Limb (tissue), 2 donors: ENCODE results near the gene DNAH7.
A peak's percentile ranks its signal among the peaks of the same experiment; 100 is the strongest.

Experiments
- DNase-seq, 2 donors: peaks; one replicate each; pipeline ENCODE4 v3.0.0-alpha.2; 2016; ENCODE audit errors: extremely low spot score in 2 of 2

DNAH7 gene

DNA sequence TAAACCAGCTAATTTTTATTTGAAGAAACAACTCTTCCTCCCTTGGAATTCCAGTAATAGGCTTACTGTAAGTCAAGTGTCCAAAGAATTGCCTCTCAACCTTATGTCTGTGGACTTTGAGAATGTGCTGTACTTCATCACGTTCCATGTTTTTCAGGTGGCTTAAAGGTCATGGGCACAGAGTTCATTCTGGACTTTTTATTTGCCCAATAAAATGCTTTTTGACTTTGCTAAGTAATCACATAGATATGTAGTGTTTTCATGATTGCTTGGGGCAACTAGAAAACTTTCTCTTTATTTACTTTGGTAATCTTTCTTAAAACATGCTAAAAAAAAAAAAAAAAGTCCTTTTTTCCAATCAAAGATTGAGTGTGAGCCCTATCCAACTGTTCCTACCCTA is 10.4 kb upstream of the DNAH7 start:
- no peak for DNase-seq

DNA sequence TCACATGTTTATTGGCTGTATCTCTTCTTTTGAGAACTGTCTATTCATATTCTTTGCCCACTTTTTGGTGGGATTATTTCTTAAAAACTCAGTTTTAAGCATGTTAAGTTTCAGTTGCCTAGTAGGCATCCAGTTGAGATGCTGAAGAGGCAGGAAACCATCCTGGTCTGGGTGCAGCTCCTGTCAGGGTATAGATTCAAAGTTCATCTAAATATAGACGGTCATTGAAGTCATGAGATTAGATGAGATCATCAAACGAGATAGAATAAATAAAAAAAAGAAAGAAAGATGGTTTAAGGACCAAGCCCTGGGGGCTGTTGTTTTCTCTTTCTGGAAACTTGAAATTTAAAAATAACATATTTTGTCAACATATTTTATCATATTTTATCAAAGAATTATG is 9.2 kb upstream of the DNAH7 start:
- no peak for DNase-seq

- no peak for DNase-seq
Observed at GRCh38 chr2:196076778-196077568, 8.3 kb upstream of the DNAH7 start.

DNA sequence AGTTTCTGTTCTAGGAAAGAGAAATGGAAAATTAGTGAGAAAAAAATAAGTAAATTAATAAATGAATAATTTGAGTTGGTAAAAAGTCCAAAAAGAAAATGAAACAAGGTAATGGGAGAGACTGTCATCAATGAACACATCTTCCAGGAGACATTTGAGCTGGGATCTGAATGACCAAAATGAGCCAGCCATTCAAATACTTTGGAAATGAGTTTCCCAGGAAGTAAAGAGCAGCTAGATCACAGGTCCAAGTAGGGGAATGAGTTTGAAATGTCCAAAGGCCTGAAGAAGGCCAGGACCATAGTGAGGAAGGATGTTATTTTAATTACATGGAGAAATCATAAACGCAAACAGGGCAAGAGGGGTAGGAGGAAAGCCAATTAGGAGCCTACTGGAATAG is 6.6 kb upstream of the DNAH7 start:
- DNase-seq, result no peak

GRCh38 chr2:196074631-196075030 is 6.0 kb upstream of the DNAH7 start:
- no peak for DNase-seq

DNA sequence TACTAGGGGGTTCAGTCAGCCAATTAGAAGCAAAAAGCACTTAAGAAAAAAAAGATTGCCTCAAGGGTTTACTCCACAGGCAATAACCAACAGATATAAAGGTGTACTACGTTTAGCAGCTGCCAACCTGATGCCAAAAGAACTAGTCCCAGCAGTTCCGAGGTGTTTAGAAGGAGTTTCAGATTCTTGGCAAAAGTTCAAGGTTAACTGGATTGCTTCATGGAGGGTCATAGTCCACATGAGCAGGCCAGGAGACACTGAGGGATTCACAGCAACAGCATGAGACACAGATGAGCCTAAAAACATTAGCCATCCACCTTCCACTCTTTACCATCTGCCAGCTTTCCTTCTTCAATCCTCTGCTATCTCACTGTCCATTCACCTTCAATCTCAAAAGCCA is 4.9 kb upstream of the DNAH7 start:
- no peak for DNase-seq

DNA sequence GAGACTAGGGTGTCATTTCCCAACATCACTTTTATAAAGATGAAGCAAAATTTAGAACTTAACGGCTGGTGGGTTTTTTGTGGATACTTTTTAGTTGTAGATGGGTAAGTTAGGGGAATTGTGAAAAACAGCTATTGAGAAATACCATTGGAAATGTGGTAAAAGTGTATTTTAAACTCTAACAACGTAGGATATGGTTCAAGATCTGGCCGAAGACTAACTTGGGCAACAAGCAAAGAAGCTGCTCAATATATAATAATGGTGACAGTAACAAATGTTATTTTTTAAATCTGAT is 1.6 kb downstream of the DNAH7 start:
- DNase-seq, result no peak

DNA sequence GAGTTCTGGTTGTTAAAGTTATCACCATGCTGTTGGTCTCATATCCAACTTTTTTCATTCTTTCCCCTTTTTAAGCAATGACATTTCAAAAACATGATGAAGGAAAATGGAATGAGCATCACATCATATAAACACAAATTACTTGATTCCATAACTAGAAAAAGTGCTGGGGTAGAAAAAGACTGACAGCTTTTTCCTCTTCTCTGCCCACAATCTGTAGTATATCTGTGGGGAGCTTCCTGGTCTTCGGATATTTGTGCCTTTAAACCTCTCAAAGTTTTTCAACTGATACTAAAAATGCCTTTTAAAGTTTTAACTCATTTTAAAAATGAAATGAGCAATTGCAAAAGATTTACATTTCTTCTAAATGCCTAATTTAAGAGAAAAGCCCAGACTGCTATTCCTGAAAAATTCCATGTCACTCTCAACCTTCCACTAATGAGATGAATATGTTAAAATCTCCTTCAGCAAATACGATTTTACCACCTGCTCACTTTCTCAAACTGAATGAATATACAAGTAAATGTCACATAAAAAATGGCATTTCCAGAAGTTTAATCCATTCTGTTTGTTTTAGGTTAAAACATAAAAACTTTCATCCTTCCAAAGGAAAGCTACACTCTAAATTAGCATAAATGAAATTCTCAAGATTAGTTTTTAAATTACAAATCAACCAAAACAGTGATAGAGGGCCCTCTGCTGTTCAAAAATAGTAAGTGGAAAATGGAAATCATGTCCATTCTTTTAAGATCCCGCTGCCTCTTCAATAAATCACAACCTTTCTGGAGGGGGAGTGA is 2.1 kb downstream of the DNAH7 start:
- DNase-seq, result peak in 1 of 2 donors; percentile 20

GRCh38 chr2:196063773-196064172 is 4.9 kb downstream of the DNAH7 start:
- no peak for DNase-seq

DNA sequence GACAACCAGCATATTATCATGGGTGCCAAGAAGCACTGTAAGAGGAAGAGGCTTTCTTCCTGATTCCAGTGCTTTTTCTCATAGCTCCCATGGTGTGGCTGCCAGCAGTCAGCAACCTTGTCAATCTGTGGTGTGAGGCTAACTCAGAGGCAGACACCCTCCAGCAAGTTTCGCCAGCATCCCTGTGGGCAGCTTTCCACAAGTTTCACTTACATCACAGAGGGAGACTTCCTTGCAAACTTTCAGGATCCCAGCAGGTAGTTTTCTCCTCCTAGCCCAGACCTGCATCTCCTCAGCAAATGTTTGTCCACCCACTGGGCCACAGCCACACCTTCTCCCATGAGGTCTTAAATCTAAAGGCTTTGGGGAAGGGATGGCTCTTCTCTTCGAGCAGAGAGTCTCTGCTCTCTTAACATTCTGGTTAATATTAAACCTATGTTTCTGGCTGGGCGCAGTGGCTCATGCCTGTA is 9.1 kb downstream of the DNAH7 start:
- no peak for DNase-seq

DNA sequence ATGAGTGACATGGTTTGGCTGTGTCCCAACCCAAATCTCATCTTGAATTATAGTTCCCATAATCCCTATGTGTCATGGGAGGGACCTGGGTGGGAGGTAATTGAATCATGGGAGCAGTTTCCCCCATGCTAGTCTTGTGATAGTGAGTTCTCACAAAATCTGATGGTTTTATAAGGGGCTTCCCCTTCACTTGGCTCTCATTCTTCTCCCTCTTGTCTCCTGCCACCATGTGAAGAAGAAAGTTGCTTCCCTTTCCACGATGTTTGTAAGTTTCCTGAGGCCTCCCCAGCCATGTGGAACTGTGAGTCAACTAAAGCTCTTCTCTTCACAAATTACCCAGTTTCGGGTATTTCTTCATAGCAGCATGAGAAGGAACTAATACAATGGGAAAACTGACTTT is 14.0 kb downstream of the DNAH7 start:
- DNase-seq, result no peak

- DNase-seq, result no peak
Observed at GRCh38 chr2:196046123-196046917, 22.3 kb downstream of the DNAH7 start.

DNA sequence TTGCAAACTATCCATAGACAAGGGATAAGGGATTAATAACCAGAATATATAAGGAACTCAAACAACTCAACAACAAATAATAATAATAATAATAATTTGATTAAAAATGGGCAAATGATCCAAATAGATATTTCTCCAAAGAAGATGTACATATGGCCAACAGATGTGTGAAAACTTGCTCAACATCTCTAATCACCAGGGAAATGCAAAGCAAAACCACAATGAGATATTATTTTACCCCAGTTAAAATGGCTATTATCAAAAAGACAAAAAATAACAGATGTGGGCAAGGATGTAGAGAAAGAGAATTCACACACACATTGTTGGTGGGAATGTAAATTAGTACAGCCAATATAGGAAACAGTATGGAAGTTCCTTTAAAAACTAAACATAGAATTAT is 26.9 kb downstream of the DNAH7 start:
- no peak for DNase-seq

GRCh38 chr2:196040218-196040617 is 28.4 kb downstream of the DNAH7 start:
- no peak for DNase-seq

DNA sequence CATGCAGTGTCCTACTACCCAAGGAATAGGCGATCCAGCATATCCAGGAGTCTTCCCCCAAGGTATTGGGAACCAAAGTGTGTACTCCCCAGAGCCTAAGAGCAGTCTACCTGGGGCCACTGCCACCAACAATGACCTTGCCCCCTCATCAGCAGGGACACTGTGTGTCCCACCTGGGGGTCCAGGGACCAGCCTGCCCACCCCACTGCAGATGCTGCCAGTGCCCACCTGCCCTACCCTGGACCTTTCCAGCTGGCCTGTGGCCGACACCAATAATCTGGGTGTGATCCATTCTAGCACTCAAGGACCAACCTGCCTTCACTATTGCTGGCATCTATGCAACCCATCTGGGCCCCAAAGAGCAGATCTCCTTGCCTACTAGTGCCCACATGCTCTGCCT is 32.2 kb downstream of the DNAH7 start:
- no peak for DNase-seq

- DNase-seq, result no peak
Observed at GRCh38 chr2:196018037-196018436, 50.6 kb downstream of the DNAH7 start.

DNA sequence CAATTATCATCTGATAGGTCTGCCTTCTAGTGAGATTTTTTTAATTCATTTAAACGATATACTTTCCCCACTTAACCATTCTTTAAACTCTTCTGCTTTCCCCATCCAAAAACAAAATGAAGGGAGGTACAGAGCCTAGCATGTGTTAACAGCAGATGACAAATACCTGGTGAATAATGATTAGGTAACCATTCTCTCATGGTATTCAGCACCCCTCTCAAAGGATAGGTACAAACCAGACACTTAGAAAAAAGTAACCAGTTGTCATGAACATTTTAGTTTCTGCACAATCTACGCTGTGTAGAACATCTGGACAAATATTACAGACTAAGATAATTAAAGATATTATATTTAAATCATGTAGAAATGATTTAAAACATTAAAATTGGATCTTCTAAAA is 56.3 kb downstream of the DNAH7 start:
- DNase-seq, result no peak

DNA sequence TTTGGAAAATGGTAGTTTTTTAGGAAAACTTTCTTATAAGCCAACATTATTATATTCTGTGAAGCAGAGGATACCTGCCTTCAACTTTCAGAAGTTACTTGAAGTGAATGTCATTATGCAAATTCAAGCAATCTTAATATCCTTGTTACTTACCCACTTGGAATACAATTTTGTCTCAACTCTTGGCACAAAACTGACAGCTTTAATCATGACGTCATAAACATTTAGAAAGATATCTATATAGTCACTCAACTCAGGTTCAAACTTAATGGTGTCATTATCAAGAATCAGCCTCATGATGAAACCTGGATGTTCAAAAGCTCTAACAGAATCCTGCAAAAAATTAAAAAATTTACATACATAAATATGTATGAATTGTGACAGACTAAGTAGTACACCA is 68.1 kb downstream of the DNAH7 start:
- DNase-seq, result no peak

GRCh38 chr2:195998070-195998469 is 70.6 kb downstream of the DNAH7 start:
- DNase-seq, result no peak

- no peak for DNase-seq
Observed at GRCh38 chr2:195995499-195995898, 73.1 kb downstream of the DNAH7 start.

DNA sequence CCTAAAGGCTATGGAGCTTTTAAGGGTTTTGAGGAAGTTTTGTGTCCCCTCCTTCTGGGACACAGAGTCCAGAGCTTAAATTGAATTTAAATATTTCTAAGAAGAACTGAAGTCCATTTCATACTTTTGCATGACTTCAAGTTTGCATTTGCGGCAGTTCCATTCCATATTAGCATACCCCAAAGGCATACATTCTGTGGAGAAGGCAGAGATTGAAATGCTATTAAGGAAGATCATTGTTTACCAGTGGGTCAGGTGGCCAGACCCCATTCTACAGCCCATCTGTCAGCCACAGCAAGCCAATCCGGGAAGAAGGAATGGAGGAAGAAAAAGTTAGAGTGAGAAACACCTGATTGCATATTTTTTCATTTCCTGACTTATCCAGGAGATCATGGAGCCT is 75.0 kb downstream of the DNAH7 start:
- no peak for DNase-seq

DNA sequence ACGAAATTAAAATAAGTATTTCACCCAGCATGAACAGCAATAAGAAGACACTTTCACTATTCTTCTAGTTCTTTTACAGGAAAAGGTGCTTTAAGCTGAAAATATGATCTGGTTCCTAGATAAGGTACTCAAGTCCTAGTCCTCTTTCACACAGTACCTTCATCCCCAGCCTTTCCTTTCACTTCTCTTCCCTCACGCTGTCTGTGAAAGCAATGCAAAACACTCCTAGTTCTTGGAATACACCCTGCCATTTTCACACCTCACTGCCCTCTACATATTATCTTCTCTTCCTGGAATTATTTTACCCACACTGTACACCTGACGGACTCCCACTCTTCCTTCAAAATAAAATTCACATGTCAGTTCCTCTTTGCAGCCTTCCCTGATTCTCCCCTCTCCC is 82.9 kb downstream of the DNAH7 start:
- DNase-seq, result no peak
